NCI-H510A (cell line): ENCODE results near the gene EREG.
"Not testable (repeated sequence)": the region's sequence is repeated elsewhere in the genome, so short reads cannot be mapped to it uniquely, and the experiment has no call there.

Source experiments
- DNase-seq: peaks from one replicate; lab custom pipeline; 2025; lab: John Stamatoyannopoulos, UW

The EREG gene, protein sequence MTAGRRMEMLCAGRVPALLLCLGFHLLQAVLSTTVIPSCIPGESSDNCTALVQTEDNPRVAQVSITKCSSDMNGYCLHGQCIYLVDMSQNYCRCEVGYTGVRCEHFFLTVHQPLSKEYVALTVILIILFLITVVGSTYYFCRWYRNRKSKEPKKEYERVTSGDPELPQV

DNA sequence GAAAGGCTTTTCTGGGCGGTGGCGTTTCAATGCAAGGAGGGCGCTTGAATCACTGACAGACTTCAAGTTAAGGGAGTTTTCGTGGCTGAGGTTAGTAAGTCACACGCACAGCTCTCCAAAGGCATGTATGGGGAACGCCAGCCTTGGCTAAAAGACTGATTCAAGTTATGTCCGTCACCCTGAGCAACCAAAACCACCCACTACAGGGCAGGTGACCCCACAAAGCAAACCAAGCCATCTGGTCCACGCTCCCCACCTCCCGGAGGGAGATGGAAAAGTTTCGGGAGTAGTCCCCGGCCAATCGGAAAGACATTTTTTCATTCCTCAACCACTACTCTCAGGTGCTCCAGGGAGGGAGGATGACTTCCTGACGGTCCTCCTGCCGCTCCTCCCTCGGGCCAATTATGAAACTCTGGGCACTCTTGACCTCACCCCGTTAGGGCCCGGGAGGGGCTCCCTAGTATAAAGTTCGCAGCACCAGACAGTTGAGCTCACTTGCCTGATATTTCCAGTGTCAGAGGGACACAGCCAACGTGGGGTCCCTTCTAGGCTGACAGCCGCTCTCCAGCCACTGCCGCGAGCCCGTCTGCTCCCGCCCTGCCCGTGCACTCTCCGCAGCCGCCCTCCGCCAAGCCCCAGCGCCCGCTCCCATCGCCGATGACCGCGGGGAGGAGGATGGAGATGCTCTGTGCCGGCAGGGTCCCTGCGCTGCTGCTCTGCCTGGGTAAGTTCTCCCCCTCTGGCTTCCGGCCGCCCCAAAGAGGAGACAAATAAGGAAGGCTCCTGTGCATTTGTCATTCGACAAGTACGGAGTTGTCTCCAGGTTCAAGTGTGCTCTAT is at the start of gene EREG:
Gene EREG (plus strand): TSS at position 494 of the 840 bp plus-strand sequence. CDS start 164 bp downstream, at position 658.
- peak; percentile 32 for DNase-seq

DNA sequence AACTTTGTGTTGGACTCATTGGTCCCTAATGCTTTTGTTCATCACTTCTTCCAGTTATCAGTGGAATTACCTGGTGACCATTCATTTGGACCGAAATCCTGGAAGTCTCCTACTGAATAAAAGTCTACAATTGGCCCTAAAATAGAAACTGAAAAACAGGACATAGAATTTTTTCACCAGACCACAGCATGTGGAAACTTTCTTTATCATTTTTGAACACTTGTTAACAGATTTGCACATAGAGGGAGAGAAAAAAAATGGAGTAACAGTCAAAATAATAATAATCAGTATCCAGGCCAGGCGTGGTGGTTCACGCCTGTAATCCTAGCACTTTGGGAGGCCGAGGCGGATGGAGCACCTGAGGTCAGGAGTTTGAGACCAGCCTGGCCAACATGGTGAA is 49.6 kb upstream of the EREG start:
- no peak for DNase-seq

DNA sequence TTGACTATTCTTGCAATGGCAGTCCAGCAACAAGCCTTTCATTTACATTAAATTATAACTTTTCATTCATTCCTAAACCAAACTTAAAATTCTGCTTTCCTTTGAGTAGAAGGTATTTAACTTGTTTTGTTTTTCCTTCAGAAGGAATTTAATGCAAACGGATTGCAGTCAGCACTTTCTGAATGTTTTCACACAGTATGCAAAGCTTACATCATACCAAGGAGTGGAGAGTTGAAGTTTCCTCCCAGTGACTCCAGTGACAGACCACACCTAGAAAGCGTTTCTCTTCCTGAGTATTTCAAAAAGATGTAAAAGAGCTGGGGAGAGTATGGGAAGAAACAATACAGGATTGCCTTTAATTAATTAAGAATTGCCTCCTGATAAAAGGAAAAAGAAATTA is 48.5 kb upstream of the EREG start:
- DNase-seq: no peak

DNA sequence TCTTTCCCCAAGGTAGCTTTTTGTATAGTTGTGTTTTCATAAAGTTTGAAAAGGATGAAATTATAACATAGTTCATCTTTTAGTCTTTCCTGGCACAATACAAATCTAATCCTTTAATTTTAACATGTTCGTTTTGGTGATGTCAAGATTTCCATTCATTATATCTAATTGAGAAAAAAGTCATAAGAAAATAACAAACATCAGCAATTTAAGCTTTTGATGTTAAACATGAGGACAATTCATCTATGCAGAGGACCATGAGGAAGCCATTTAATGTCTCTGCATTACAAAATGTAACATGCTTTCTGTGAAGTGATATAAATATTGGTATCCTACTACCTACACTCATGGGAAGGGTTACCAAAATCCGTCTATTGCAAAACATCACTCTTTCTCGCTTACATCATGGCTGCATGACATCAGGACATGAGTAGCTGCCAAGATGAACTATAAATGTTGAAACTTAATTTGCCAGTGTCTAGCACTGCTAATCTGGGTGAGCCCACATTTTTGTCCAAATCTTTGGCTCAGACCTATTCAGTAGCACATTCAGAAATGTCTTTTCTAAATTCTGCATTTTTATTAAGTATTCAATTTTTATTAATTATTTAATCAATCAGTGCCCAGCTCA is 47.2 kb upstream of the EREG start:
- DNase-seq: no peak

DNA sequence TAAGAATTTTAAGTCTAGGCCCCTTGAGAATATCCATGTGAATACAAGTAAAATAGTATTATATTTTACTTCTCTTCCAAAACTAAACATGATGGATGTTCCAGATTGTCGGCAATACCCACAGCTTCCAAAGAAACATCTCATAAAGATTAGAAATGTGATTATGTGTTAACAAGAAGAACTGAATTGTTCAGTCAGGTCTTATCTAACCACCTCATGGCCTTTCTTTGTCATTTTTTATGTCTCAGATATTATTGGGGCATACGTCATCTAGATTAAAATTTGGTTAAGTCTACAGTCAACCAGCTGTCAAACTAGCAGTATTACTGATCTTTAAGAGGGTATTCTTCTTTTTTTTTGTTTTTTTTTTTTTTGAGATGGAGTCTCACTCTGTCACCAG is 46.7 kb upstream of the EREG start:
- DNase-seq: no peak

DNA sequence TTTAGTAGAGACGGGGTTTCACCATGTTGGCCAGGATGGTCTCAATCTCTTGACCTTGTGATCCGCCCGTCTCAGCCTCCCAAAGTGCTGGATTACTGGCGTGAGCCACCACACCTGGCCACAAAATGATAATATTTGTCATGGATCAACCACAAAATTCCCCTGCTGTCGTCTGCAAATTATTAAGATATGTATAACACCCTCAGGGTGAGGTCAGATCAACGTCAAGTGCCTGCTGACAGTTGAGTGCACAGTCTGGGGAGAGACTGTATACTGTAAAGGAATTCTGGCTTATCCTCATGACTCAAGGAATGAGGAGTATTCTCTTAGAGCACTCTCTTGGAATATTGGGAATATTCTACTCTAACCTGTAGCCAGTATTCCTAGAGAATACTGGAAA is 45.5 kb upstream of the EREG start:
- no peak for DNase-seq

DNA sequence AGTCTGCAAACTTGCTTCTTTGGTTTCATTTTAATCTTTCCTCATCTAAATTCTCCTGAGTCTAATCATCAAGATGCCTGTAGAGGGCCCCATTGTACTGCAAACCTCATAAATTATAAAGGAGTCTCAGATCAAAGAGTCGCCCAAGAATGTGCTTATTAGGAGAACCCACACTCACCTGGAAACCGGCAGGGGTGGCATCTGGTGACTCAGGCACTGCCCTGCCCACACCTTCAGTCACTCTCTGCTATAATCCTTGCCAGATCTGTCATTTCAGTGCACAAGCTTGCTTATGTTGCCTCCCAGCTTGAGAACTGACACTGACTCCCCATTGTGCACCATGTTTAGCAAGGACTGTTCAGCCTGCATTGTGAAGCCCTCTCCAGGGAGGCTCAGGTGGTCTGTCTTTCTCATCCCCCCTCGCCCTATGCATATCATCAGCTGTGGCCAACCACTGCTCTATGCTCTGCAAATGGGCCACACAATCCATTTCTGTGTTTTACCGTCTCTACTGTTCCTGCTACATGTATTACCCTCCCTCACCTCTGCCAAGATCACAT is 44.3 kb upstream of the EREG start:
- DNase-seq: peak; percentile 60

DNA sequence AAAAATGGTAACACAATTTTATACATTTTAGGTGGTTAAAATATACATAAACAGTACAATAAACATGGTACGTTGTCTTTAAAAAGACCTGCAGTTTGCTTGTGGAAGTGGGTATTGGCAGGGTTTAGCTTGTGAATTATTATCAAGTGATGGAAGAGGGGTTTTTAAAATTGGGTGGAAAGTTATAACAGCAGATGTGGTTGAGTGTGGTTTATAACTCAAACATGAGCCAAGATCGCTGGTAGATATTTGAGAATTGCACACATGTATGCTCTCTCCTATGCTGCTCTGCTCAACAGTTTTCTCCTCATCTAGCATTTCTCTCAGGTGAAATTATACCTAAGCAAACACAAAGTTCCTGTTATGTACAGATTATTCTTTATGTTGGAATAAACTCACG is 42.6 kb upstream of the EREG start:
- DNase-seq: no peak

DNA sequence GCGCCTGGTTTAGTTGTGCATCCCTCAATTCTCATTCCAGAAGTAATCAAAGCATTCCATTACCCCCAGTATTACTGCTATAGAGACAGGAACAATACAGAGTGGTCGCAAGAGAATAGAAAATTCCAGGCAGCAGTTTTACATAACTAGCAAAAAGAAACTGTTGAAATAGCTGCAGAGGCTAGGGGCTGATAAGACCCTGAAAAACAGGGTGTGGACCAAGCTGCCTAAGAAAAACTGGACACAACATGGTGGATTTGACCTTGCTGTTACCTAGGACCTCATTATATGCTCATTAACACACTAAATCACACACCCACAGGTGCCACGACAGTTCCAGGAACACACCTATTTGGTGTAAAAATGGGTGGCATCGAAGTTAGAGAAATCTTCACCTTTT is 41.3 kb upstream of the EREG start:
- DNase-seq: no peak

DNA sequence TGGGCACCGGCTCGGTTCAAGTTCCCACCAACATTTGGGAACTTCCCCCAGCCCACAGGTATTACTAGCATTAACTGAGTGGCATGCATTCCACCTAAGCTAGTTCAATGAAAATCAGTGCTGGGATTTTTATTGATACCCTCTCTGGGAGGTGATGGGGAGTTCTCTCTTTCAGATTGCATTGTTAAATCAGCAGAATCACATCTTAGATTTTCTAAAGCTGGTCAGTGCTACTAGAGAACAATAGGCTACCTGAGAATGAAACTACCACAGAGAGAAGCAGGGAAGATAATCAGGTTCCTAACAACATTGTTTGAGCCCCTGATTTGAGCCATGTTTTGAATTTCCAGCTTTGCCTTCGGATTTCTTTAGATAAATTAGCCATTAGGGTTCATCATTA is 40.7 kb upstream of the EREG start:
- no peak for DNase-seq

DNA sequence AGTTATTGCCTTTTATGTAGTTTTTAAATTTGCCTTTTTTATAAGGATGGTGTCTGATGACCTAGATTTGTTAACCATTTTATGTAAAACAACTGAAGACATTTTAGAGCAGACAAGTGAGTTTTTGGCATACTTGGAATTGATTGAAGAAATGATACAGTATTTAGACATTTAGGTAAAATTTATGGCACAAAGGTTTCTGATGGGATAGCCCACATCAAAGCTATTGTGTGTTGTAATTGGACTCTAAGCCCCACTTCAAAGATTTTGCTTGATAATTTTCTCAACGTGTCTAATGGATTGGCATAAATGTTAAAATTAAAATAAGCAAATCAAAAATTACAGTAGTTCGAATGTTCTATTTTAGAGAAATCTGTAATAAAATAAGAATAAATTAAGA is 39.1 kb upstream of the EREG start:
- DNase-seq: no peak

DNA sequence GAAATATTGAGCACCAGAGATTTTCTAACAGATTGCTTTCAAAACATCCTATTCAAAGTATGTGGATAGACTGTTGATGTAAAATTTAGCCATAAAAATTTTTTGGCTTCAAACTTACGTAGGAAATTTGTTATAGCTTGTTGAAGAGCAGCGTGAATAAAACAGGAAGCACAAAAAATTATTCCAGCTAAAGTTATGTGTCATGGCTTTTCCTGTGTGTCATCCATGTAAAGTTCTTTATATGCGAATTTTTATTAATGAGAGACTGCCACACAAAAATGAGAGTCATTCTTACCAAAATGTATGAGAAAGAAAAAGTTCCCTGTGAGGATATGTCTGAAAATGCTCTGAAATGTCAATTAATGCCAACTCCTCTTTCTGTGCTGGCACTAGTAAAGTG is 37.2 kb upstream of the EREG start:
- DNase-seq: no peak

DNA sequence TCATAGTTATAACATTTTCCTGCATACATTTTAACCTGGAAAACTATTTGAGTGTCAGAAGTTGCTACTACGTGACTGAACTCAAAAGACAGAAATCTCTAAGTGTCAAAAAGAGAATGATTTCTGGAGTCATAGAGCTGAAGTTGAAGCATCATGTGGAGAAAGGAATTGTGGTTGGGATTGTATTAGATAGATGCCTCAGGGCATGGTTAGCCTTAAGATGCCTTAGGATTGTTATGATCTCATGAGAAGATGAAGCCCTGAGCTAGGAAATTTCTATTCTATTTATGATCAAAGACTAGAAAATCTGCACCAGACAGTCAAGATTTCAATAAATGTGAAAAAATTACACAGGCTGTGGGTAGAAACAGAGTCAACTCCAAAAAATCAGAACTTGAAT is 36.4 kb upstream of the EREG start:
- no peak for DNase-seq

DNA sequence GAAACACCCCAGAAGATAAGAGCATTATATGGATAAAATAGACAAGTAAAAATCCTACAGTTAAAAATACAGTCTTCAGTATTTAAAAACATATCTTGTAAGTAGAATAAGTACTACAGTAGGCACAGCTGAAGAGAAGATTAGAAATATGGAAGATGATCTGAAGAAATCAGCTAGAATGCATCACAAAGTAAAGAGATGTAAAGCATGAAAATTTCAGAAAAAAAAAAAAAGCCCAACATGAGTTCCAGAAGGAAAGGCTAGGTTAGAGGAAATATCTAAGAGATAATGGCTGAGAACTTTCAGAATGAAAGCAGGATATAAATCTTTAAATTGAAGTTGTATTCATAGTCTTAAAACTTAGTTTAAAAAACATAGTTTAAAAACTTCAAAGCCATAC is 35.6 kb upstream of the EREG start:
- no peak for DNase-seq

DNA sequence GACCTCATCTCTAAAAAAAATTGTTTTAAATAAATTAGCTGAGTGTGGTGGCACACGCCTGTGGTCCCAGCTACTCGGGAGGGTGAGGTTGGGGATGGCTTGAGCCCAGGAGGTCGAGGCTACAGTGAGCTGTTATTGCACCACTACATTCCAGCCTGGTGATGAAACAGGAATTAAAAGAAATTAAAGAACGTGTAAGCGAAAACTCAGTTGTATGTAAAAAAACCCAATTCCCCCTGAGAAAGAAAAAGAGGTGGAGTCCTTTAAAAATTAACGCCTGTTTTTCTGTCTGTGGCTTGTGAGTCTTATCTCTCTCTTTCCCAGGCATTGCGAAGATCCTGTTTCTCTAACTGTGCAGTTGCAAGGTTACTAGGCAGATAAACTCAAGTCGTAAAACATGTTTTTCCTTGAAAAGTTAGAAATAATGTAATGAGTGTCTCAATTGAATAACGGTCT is 34.6 kb upstream of the EREG start:
- no peak for DNase-seq

DNA sequence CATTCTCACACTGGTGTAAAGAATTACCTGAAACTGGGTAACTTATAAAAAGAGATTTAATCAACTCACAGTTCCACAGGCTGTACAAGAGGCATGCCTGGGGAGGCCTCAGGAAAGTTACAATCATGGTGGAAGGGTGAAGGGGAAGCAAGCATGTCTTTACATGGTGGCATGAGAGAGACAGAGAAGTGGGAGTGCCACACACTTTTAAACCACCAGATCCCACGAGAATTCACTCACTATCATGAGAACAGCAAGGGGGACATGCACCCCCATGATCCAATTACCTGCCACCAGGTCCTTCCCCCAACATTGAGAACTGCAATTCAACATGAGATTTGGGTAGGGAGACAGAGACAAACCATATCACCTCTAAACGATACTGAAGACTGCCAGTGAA is 33.7 kb upstream of the EREG start:
- DNase-seq: no peak

DNA sequence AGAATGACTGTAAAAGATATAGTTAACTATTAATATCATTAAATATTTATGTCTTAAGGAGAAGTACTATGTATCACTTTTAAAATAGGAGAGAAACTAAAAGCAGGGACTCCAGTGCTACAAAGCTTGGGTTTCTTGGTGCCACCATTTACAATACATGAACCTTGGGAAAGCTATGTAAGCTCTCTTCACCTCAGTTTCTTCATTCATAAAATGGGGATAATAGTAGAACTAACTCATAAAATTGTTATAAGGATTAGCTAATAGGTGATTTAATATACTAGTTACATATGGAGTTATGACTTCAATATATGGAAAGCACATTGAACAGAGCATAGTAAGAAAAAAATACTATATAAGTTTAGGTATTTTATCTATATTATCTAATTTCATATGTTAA is 33.0 kb upstream of the EREG start:
- no peak for DNase-seq

DNA sequence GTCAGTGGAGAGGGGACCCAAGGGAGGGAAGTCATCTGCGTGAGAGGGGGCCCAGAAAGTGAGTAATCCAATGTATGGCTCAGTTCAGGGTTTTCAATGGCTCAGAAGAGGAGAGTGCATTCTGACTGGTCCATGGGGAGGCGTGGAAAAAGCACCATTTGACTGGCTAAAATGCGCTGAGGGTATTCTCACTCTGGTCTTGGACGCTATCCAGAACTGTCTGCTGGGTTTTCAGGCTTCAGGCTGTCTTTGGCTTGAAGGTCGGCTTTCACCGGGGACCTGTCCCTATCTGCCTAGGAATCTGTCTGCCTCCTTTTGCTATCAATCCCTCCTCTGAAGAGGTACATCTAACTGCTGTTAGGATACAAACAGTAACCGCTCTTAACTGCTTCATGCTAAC is 30.3 kb upstream of the EREG start:
- no peak for DNase-seq

DNA sequence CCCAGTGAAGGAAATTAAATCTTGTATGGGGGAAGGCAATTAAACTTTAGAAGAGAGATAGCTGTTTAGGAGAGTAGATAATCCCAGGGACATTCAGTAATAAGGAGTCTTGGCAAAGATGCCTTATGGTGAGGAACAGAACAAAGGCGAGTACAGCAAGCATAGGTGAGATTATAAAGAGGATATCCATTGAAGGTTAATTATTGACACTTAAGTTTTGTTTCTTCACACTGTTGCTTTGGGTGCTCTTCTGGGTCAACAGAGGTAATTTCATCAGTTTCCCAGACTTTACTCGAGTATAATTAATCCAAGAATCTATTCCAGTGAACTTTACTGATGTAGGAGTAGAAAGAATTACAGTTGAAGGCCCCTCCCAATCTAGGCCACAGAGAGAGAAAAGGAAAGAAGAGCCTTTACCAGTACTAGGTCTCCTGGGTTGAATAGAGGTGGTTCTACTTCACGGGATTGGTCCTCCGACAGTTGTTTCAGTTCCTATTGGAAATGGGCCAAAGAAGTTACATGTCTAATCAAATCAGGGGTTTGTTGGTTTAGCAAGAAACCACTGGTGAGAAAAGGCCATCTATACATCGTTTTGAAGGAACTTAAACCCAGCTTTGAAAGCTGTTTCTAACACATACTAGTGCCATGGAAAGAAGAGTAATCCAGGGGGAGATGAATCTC is 29.5 kb upstream of the EREG start:
- DNase-seq: no peak

DNA sequence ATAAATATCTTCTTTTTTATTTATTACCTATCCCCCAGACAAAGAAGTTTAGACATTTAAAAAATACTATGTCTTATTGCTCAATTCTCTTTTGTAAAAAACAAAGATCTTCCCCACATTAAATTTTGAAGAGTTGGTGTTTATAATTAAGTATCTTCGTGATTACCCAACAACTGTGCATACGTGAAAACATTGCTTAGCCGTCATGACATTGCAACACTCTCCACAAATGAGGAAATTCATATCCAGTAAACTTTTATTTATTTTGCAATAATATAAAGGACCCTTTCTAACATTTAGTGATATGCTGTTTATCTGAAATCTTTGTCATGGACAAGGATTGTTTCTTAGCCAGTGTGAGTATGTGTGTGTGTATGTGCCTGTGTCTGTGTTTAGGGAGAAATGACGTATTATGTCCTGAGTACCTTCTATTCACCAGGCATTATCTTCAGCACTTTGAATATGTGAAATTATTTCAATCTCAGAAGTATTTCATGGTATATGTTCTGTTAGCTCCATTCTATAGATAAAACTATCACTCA is 26.1 kb upstream of the EREG start:
- DNase-seq: no peak

DNA sequence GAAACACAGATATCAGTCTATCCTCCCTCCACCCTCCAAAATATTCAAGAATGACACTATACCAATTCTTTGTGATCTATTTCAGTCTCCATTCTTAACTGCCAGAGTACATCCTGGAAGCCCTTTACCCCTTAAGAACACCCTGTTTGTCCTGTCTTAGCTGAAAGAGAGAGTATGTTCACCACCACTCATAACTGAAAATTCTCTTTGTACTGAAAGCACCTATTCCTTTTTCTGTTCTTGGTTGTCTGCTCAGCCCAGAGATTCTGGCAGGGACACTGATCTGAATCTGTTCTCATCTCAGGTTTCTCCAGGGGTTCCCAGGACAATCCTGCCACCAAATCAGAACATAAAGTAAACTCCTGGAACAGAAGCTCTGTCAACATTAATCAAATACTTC is 25.4 kb upstream of the EREG start:
- no peak for DNase-seq

DNA sequence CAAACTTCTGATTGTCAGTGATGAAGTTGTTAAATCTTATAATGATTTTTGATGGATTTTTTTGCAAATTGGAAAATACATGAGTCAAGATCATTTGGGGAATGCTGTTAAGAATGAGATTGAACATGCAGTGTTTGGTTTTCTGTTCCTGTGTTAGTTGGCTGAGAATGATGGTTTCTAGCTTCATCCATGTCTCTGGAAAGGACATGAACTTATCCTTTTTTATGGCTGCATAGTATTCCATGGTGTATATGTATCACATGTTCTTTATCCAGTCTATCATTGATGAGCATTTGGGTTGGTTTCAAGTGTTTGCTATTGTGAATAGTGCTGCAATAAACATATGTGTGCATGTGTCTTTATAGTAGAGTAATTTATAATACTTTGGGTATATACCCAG is 24.5 kb upstream of the EREG start:
- DNase-seq: not testable (repeated sequence)
